H1 (cell line): ENCODE results near the gene SPRYD4. TPM values are rescaled to one million over a fixed set of nuclear protein-coding genes. Genes with fewer than 3 reads are reported as not detected.

ENCODE experiments used
- BACH1 ChIP-seq: IDR thresholded peaks from 2 replicates; pipeline ENCODE4 v1.6.1; 2012; ENCODE audit warnings: low read length, improper control_type of control experiment
- CREB1 ChIP-seq: IDR thresholded peaks from 2 replicates; pipeline ENCODE4 v1.6.1; 2012; ENCODE audit warnings: inconsistent platforms
- CTCF ChIP-seq, 3 experiments: IDR thresholded peaks; 1 replicate in 2 of 3; 2 replicates in 1 of 3; pipeline versions ENCODE4 v1.5.1 to v1.6.1; 2011; ENCODE audit warnings: low read length in 3 of 3, mild to moderate bottlenecking in 3 of 3, inconsistent platforms in 2 of 3, low read depth in 1 of 3, moderate library complexity in 1 of 3; ENCODE audit not compliant: insufficient read depth in 1 of 3; ENCODE audit errors: control extremely low read depth in 1 of 3
- E2F6 ChIP-seq: IDR thresholded peaks from 2 replicates; pipeline ENCODE4 v1.6.1; 2012; ENCODE audit warnings: inconsistent platforms
- GABPA ChIP-seq: IDR thresholded peaks from 2 replicates; pipeline ENCODE4 v1.6.1; 2011; ENCODE audit warnings: mild to moderate bottlenecking, low read length, moderate library complexity, borderline replicate concordance; ENCODE audit not compliant: insufficient read depth
- KDM1A ChIP-seq: fragments of 200-600, 300-600 bp; sonication (generic); IDR thresholded peaks from 2 replicates; pipeline ENCODE4 v1.7.1; 2016; ENCODE audit warnings: mild to moderate bottlenecking, low read length, borderline replicate concordance
- KDM4A ChIP-seq: IDR thresholded peaks from one replicate; pipeline ENCODE4 v1.7.1; 2012; ENCODE audit warnings: low read depth, mild to moderate bottlenecking, moderate library complexity, low read length, inconsistent platforms; ENCODE audit not compliant: severe bottlenecking
- MAX ChIP-seq: IDR thresholded peaks from 2 replicates; pipeline ENCODE4 v1.6.1; 2012; ENCODE audit warnings: inconsistent platforms
- RFX5 ChIP-seq: IDR thresholded peaks from 2 replicates; pipeline ENCODE4 v1.6.1; 2011; ENCODE audit warnings: low read depth, low read length, improper control_type of control experiment, borderline replicate concordance
- polyA plus RNA-seq, 7 experiments: library from polyadenylated mRNA; depleted of rRNA in 3 of 7; stranded (reverse) in 5 of 7; unstranded in 2 of 7; fragments of >200 nt in 5 of 7; fragments of 200-250 nt in 2 of 7; gene quantifications; 1 replicate in 5 of 7; 2 replicates in 1 of 7; 4 replicates in 1 of 7; pipeline versions ENCODE4 v1.2.1 to v1.2.3, GENCODE V29; 2011 to 2013; ENCODE audit warnings: missing spikeins in 2 of 7, mixed read lengths in 2 of 7
- total RNA-seq: library from RNA; stranded (reverse); fragmentation: NEBNext Ultra II Directional; extraction: Animal tissue kit (Norgen Biotek cat#: 25700); gene quantifications from 2 replicates; pipeline ENCODE4 v1.2.1, GENCODE V29; 2021

The SPRYD4 gene
- total and polyA plus RNA-seq, 2 of the 8 experiments (the other 6 are each of a cell fraction or from before 2014, with no cell fraction given) = 4.3 to 5.3 TPM

- TF ChIP-seq KDM4A (peak; percentile 96), CREB1 (peak; percentile 37; the same call in 1 of the 2 replicates), KDM1A (peak; percentile 41; the same call in 1 of the 2 replicates), MAX (peak; percentile 99), RFX5 (no peak), CTCF (IDR thresholded peaks at IDR 0.05; ENCODE audit: control extremely low read depth in 1 of 3, insufficient read depth in 1 of 3, low read depth in 1 of 3, low read length in 3 of 3) (no peak), GABPA (no peak), E2F6 (peak; percentile 100), BACH1 (peak; percentile 13; the same call in 1 of the 2 replicates)
Observed at GRCh38 chr12:56488041-56488955, 19.9 kb downstream of the SPRYD4 start, which contains the start of gene GLS2 (continued).
